GM19397 (cell line): Measurements from ENCODE around the gene SEC23IP.
"Not testable (repeated sequence)": the region's sequence is repeated elsewhere in the genome, so short reads cannot be mapped to it uniquely, and the experiment has no call there.

Experiments
- ATAC-seq: cut with Tn5 transposase; IDR thresholded peaks from one replicate; pipeline ENCODE4 v1.9.1; 2021; ENCODE audit warnings: mild to moderate bottlenecking, moderate library complexity; ENCODE audit not compliant: unreplicated experiment

The SEC23IP gene

DNA sequence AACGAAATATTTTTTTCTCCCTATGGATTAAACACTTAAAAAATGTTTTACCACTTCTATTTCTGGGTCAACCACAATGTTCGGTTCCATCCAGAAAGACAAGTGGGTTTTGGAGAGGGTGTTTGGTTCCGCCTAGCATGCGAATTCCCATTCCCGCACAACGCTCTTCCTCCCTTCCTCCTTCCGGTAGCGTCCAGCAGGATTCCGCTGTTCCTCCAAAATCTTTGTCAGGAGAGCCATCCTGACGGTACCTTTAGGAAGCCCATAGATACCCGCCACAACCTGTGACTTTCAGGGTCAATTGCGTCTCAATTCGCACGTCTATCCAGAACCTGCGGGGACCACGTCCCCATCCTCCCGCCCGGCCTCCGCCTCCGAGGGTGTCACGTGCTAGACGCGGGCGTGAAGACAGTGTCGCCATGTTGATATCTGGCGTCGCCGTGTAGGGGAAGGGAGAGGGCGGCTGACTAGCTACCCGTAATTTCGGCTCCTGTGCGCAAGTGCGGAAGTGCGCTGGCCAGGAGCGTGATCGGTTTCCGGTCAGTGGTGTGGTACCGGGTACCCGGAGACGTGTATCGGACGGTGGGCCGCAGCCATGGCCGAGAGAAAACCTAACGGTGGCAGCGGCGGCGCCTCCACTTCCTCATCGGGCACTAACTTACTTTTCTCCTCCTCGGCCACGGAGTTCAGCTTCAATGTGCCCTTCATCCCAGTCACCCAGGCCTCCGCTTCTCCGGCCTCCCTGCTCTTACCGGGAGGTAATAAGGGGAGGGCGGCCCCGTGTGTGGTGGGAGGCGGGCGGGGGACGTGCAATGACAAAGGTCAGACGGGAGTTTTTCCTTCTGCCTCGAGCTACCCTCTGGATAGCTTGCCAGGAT lies at the start of gene SEC23IP:
SEC23IP (plus strand) TSS at position 543 of the 878 bp plus-strand sequence; CDS start at position 596, 53 bp downstream.
- ATAC-seq, result peak; percentile 100

DNA sequence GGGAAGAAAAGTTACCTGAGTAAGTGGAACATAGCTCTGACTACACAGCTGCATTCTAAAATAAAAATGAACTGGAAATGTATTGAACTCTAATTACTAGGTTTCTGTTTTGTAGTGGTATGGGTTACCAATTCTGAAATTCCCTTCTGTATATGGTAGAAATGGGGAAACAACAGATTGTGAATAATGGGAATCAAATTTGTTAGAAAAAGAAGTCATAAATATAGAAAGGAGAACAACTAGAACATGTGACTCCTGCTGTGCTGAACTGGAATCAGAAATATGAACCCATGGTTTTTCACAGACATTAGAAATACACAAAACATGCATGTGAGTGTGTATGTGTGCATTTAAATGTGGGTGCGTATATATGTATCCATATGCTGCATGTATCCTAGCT lies 46.9 kb upstream of the SEC23IP start:
- no peak for ATAC-seq

DNA sequence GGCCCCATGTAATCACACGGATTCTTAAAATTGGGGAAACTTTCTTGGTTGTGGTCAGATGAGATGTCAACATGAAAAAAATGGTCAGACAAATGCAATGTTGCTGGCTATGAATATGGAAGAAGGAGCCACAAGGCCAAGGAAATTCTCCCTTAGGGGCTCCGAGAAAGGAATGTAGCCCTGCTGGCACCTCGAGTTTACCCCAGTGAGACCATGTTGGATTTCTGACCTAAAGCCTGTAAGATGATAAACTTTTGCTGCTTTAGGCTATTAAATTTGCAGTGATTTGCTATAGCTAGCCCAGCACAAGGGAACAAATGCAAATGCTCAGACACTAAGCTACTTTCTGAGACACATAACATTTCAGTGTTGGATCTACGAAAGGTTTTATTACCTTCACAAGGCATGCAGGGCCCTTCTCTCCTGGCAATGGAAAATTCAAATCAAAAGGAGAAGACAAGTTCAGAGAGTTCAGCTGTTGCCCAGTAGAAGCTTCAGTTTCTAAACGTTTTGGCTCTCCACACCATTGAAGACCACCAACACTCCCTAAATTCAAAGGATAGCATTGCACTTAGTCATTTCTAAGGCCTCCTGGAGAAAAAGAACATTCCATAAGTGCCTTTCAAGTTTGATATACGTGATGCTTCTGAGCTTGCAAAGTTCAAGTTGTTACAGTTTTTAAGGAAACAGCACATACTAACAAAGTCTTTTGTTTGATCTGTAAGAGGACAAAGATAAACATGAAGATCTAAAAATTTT lies 43.3 kb upstream of the SEC23IP start:
- no peak for ATAC-seq

DNA sequence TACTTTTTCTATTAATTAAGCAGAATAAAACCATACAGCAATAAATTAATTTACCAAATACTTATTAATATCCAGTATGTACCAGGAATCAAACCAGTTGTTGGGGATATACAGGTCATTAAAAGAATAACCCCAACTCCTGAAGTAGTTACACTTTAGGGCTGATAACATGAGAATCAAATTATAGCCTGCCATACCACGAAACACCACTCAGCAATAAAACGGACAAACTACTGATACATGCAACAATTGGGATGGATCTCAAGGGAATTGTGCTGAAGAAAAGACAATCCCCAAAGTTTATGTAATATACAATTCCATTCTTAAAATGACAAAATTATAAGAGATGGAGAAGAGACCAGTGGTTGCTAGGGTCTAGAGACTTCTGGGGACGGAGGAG lies 42.6 kb upstream of the SEC23IP start:
- no peak for ATAC-seq

DNA sequence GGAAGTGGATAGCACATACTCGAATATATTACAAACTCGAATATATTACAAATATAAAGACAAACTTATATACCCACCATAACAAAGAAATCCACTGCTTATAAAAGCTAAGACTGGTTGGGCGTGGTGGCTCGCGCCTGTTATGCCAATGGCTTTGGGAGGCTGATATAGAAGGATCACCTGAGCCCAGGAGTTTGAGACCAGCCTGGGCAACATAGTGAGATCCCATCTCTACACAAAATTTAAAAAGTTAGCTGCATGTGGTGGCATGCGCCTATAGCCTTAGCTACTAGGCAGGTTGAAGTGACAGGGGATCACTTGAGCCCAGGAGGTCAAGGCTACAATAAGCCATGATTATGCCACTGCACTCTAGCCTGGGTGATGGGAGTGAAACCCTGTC lies 40.3 kb upstream of the SEC23IP start:
- ATAC-seq, result no peak

GRCh38 chr10:119852822-119853221 lies 39.7 kb upstream of the SEC23IP start:
- ATAC-seq, result no peak

GRCh38 chr10:119853574-119853973 lies 39.0 kb upstream of the SEC23IP start:
- no peak for ATAC-seq

GRCh38 chr10:119858063-119858462 lies 34.5 kb upstream of the SEC23IP start:
- ATAC-seq, result no peak

DNA sequence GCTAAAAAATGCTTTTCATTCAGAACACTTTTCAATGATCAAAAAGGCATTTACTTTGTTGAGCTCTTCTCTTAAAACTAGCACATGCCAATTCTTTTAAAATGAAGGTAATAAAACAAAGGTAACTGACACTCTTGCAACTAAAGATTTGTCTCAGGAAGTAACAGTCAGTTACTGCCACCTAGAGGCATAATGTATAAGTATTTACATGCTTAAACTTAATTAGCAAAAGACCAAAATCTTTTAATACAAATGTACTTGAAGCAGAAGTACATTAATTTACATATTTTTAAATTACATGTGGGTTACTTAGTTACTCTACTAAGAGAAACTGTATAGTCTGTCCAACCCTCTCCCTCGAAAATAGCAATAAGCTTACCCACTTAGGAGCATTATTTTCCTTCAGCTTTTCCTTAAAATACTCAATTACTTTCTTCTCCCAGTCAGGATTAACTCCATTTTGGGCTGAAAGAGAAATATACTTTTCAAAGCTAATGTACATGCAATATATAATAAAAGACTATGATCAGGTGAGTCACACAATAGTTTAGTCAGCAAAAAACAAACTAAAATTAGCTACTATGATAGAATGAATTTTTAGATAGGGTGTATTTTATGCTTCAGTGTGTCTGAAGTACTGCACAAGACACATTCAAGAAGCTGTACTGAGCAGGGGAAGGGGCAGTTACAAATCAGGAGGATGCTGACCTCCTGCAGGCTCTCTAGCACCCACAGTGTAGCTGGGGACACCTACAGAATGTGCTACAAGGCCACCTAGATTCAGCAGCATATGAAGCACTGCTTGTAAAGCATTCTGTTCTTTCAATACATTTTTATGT lies 32.9 kb upstream of the SEC23IP start:
- no peak for ATAC-seq

- no peak for ATAC-seq
Measured at GRCh38 chr10:119860866-119861607, 31.5 kb upstream of the SEC23IP start.

GRCh38 chr10:119862524-119862923 lies 30.0 kb upstream of the SEC23IP start:
- no peak for ATAC-seq

DNA sequence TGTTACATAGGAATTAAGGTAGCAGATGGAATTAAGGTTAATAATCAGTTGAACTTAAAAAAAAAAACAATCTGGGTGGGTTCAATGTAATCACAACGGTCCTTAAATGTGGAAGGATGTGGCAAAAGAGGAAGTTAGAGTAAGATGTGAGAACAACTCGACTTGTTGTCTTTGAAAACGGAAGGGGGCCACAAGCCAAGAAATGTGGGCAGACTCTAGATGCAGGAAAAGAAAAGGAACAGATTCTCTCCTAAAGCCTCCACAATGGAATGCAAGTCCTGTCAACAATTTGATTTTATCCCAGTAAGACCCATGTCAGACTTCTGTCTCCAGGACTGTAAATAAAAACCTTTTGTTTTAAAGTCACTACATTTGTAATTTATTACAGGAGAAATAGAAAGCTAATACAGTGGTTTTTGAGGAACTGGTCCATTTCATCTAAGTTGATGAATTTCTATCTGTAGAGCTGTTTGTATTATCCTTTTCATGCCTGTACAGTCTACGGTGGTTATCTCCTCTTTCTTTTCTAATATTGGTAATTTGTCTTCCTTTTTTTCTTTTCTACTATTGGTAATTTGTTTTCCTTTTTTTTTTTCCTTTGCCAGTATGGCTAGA lies 28.5 kb upstream of the SEC23IP start:
- ATAC-seq, result no peak

- no peak for ATAC-seq
Measured at GRCh38 chr10:119865699-119866240, 26.8 kb upstream of the SEC23IP start.

DNA sequence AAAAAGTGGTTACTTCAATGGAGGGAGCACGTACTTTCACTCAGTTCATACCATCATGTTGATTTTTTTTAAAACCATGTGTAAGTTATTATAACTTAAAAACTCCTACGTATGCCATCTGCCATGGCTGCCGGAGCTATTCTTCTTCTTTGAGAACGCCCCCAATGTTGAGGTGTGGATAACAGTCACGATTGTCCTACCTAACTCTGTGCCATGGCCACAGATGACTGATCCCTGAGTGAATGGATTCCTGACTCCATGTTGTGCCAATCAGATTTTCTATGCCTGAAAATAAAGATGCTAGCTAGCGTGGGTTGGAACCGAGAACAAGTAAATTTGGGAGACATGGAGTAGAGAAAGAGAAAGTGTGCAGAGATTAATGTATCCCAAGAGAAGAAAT lies 25.2 kb upstream of the SEC23IP start:
- ATAC-seq, result no peak

DNA sequence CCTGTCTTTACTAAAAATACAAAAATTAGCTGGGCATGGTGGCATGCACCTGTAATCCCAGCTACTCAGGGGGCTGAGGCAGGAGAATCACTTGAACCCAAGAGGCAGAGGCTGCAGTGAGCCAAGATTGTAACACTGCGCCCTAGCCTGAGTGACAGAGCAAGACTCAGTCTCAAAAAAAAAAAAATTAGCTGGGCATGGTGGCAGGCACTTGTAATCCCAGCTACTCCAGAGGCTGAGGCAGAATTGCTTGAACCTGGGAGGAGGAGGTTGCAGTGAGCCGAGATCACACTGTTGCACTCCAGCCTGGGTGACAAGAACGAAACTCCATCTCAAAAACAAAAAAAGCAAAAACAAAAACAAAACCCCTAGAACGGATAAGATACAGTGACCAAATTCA lies 23.1 kb upstream of the SEC23IP start:
- ATAC-seq, result not testable (repeated sequence)

DNA sequence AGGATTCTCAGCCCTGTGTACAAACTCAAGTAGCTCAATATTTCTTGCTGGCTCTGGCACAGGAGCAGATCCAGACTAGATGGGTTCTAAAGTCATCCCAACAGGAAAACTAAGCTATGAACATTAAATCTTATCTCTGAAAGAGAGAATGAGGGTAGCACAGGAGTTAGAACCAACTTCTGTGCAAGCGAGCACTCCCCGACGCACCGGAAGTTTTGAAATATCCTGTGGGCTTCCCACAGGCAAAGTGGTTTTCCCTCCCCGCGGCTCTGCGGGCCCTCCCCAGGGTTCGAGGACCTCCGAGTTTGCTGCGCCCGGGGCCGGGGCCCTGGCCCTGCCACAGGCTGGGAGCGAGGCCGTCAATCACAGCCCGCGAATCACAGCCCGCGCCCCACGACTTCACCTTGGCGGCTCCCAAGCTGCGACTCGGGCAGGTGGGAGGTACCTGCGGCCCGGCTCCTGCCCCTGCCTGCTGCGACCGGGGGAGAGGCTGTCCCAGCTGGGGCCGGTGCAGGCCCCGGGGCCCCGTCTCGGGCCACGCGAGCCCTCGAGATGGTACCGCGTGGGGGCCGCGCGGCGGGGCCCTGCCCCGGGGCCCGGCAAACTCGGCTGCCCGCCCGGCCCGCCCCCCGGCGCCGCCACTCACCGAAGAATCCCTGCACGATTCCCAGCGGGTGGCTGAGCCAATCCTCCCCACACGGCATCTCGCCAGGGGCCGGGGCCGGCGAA lies 20.5 kb upstream of the SEC23IP start:
- peak; percentile 38 for ATAC-seq

- peak; percentile 30 for ATAC-seq
Measured at GRCh38 chr10:119872610-119872859, 20.0 kb upstream of the SEC23IP start, which contains the start of gene MCMBP. Gene MCMBP, minus strand, starts transcription at chr10:119872843. Its CDS starts 259 bp downstream, at chr10:119872584.

DNA sequence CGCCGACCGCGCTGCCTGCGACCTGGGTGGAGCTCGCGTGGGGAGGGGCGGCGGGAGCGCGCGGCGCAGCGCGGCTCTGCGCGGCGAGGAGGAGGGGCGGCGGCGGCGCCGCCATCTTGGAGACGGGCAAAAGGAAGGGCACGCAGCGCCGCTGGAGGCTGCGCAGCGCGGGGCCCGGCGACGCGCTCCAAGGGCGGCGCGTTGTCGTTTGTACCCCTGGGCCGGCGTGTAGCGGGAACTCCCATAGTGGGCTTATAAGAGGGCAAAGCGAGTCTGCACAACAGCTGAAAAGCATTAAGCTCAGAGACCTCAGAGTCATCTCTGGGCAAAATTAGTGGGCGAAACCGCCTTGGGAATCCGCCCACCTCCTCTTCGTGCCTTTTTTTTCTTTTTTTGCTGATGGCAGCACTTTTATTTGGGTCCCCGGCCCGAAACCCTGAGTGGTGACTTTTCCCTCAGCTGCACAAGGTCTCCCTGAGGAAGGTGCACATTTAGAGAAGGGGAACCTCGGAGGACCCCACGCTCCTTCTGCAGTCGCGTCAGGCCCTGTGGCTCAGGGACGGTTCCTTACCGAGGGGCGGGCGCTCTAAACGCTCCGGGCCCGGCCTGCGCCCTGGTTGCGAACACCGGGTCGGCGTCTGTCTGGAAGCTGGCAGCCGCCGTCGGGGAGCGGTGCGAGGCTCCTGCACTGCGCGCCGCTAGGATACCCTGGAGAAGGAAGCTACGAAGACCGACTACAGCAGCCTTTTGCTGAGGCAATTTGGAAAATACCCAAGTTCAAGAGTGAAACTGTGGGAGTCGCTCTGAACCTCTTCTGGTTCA lies 19.5 kb upstream of the SEC23IP start:
- ATAC-seq, result peak; percentile 91
